GM12865 (cell line): Measurements from ENCODE around the gene DEAF1.
A peak's percentile ranks its signal among the peaks of the same experiment; 100 is the strongest.

Experiments
- DNase-seq: peaks from one replicate; pipeline ENCODE4 v3.0.0; 2010; ENCODE audit warnings: low read depth
- H3K4me3 ChIP-seq: 2 replicates; pipeline ENCODE4 v1.5.1; 2011; ENCODE audit warnings: mild to moderate bottlenecking, low read depth, low read length, control low read depth
- CTCF ChIP-seq: IDR thresholded peaks from 2 replicates; pipeline ENCODE4 v1.5.1; 2011; ENCODE audit warnings: low read length, control low read depth, low read depth, inconsistent platforms; ENCODE audit not compliant: insufficient read depth; ENCODE audit errors: missing control alignments

Gene DEAF1

GRCh38 chr11:729492-730074 lies 34.6 kb upstream of the DEAF1 start:
- DNase-seq, result no peak
- TF ChIP-seq CTCF, result no peak
- no peak overlapping the region for H3K4me3 ChIP-seq

DNA sequence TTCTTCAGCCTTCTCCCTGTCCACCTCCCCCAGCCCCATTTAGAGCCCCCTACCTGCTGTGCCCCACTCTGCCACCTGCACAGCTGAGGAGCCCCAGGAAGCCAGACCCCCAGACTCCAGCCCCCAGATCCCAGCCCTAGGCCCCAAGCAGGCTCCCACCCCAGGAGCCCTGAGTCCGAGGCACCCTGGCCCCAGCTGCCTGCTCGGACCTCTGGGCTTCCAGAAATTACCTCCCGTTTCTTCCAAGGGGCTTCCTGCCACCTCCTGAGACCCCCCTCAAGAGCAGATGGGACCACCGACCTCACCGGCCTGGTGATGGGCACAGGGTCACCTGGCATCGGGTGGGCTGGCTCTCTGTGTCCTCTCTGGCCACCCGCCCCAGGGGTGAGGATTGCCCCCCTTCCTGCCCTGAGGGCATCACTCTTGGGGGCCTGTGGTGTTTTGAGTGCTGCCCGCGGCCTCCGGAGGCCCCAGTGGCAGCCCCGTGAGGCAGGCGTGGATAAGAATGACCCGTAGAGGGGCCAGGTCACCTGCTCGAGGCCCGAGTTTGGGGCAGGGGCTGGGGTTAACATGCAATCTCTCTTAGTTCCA lies 34.0 kb upstream of the DEAF1 start:
- no peak for TF ChIP-seq CTCF
- no peak for DNase-seq
- no peak overlapping the region for H3K4me3 ChIP-seq

- peak; percentile 79 for DNase-seq
- TF ChIP-seq CTCF, result peak; percentile 99
- no peak overlapping the region for H3K4me3 ChIP-seq
Observed at GRCh38 chr11:727859-728748, 33.1 kb upstream of the DEAF1 start.

- H3K4me3 ChIP-seq, result no peak overlapping the region
- no peak for DNase-seq
- TF ChIP-seq CTCF, result no peak
Observed at GRCh38 chr11:727281-727701, 32.3 kb upstream of the DEAF1 start.

GRCh38 chr11:726278-727220 lies 31.5 kb upstream of the DEAF1 start:
- no peak for TF ChIP-seq CTCF
- DNase-seq, result peak; percentile 58
- peak overlapping the region; percentile 32; the same call in 1 of the 2 replicates for H3K4me3 ChIP-seq

DNA sequence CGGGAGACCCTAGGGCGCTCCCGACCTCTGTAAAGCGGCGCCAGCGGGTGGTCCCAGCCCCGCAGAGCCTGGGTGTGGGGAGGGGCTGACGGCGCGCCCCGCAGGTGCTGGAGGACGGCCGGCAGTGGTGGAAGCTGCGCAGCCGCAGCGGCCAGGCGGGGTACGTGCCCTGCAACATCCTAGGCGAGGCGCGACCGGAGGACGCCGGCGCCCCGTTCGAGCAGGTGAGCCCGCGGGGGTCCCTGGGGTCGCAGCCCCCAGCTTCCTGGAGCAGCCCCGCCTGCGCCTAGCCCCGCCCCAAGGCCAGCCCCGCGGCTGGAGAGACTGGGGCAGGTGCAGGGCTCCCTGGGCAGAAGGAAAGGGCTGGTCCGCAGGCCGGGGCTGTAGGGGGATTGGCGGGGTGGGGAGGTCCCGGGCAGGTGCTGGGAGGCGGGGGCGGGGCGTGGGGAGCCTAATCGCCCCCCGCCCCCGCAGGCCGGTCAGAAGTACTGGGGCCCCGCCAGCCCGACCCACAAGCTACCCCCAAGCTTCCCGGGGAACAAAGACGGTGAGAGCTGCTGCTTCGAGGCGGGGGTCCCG lies 30.7 kb upstream of the DEAF1 start:
- peak overlapping the region; percentile 32 for H3K4me3 ChIP-seq
- no peak for DNase-seq

More for the DNA sequence above, 30.7 kb upstream of the DEAF1 start:
- TF ChIP-seq CTCF, result no peak
